T-cell (primary cell): ENCODE measurements around the gene SETBP1. TPM values are rescaled to one million over a fixed set of nuclear protein-coding genes. Genes with fewer than 3 reads are reported as not detected.

ENCODE experiments used
- ATAC-seq, 4 experiments: fragments of 200-7000 bp in 3 of 4; fragments of 150-1000 bp in 1 of 4; cut with Tn5 transposase; replicated peaks in 1 of 4; 1 replicate in 3 of 4; 2 replicates in 1 of 4; pipeline ENCODE4 v1.10.0; 2021; ENCODE audit warnings: moderate library complexity in 3 of 4, mild to moderate bottlenecking in 2 of 4, moderate number of reproducible peaks in 1 of 4
- CTCF ChIA-PET, 2 donors: fragments of 300-600 bp; sonication (Branson Sonifier 250); formaldehyde crosslinking; loops; one replicate each; lab custom pipeline; 2022; ENCODE audit warnings: antibody characterized with exemption in 2 of 2; lab: Charles Lee
- POLR2A ChIA-PET, 2 donors: fragments of 300-600 bp; sonication (Branson Sonifier 250); formaldehyde crosslinking; loops; one replicate each; lab custom pipeline; 2022; ENCODE audit warnings: antibody characterized with exemption in 2 of 2; lab: Charles Lee
- DNase-seq, 35 experiments: peaks; one replicate each; pipeline versions ENCODE4 v3.0.0 to v3.0.0-alpha.2; 2013 to 2023
- H3K27ac ChIP-seq: one replicate; pipeline ENCODE4 v1.5.1; 2013; ENCODE audit warnings: low read length
- H3K27me3 ChIP-seq, 2 experiments: replicated peaks in 1 of 2; 1 replicate in 1 of 2; 2 replicates in 1 of 2; pipeline versions ENCODE4 v1.6.1 to v1.7.0; 2013; ENCODE audit warnings: low read length in 1 of 2, mixed read lengths in 1 of 2; ENCODE audit not compliant: control insufficient read depth in 2 of 2, insufficient read depth in 2 of 2; ENCODE audit errors: extremely low read depth in 1 of 2
- H3K36me3 ChIP-seq, 2 donors: 1 replicate in 1 of 2; 2 replicates in 1 of 2; pipeline versions ENCODE4 v1.6.1 to v1.7.0; 2013; ENCODE audit warnings: low read length in 1 of 2; ENCODE audit not compliant: control insufficient read depth in 2 of 2, insufficient read depth in 1 of 2; ENCODE audit errors: extremely low read depth in 1 of 2
- H3K4me1 ChIP-seq, 2 experiments: 1 replicate in 1 of 2; 2 replicates in 1 of 2; pipeline versions ENCODE4 v1.6.1 to v1.7.0; 2013; ENCODE audit warnings: low read length in 2 of 2, mixed read lengths in 1 of 2; ENCODE audit not compliant: insufficient read depth in 2 of 2, control insufficient read depth in 1 of 2; ENCODE audit errors: extremely low read depth in 1 of 2
- H3K4me3 ChIP-seq, 2 donors: 1 replicate in 1 of 2; 2 replicates in 1 of 2; pipeline versions ENCODE4 v1.5.1 to v1.7.0; 2013; ENCODE audit warnings: mild to moderate bottlenecking in 2 of 2, low read length in 1 of 2, moderate library complexity in 1 of 2; ENCODE audit not compliant: control insufficient read depth in 1 of 2; ENCODE audit errors: extremely low read depth in 1 of 2
- H3K9me3 ChIP-seq: 2 replicates; pipeline ENCODE4 v1.7.0; 2013
- H3K27ac Mint-ChIP-seq, 2 donors: one replicate each; pipeline ENCODE4 v1.8.0; 2020 to 2021; ENCODE audit warnings: mild to moderate bottlenecking in 2 of 2, mixed read lengths in 2 of 2
- H3K27me3 Mint-ChIP-seq, 2 donors: one replicate each; pipeline ENCODE4 v1.8.0; 2021 to 2022; ENCODE audit warnings: mixed read lengths in 2 of 2
- H3K36me3 Mint-ChIP-seq: one replicate; pipeline ENCODE4 v1.8.0; 2021; ENCODE audit warnings: mixed read lengths
- H3K4me1 Mint-ChIP-seq, 3 donors: one replicate each; pipeline ENCODE4 v1.8.0; 2020 to 2022; ENCODE audit warnings: mixed read lengths in 3 of 3, mild to moderate bottlenecking in 1 of 3
- H3K4me3 Mint-ChIP-seq, 3 donors: one replicate each; pipeline ENCODE4 v1.8.0; 2020 to 2022; ENCODE audit warnings: mild to moderate bottlenecking in 3 of 3, mixed read lengths in 3 of 3, moderate library complexity in 3 of 3
- H3K9me3 Mint-ChIP-seq, 3 donors: one replicate each; pipeline ENCODE4 v1.8.0; 2020 to 2022; ENCODE audit warnings: mixed read lengths in 3 of 3
- WGBS: methylation state at CpG from one replicate; pipeline ENCODE4 v1.1.5; 2013; ENCODE audit warnings: missing lambda C conversion rate; ENCODE audit not compliant: insufficient coverage; 5-methylcytosine and 5-hydroxymethylcytosine counted together
- total RNA-seq, 35 experiments: library from RNA in 6 of 35; stranded (reverse) in 6 of 35; fragments of 120-200 nt in 1 of 35; gene quantifications; one replicate each; pipeline versions ENCODE4 v1.2.1 to v1.2.4 and lab custom pipeline; 2013 to 2026

The SETBP1 gene
- total RNA-seq, 5 donors from 2014 or later (not counting 1 experiment from before 2014, with no cell fraction given): 1.6 to 5.7 (median 3.2) TPM

DNA sequence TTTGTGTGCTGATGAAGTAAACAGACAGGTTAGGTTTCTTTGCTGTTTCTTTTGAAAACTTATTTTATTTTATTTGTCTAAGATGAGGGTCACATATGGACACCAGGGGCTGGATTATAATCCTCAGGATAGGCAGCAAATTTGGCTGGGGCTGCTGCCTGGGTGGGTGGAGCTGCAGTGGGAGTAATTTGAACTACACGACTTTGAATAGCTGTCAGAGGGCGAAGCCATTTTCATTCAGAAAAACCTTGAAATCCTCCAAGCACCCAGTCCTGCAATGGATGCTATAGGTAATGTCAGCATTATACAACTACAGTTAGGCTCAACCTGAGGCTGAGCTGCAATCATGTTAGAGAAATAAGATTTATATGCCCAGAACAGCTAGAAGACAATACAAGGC lies 16.6 kb downstream of the SETBP1 start:
- Mint-ChIP-seq H3K36me3 (no peaks in the 10 kb centered on the region), H3K27ac (no peak overlapping the region), H3K27me3 (peaks cover 0 to 3% of the 10 kb centered on the region in 2 donors), H3K4me1 (peaks cover 4 to 6% (median 5%) of the 10 kb centered on the region in 3 donors), H3K9me3 (no peaks in the 10 kb centered on the region), H3K4me3 (no peak overlapping the region)
- H3K4me1 ChIP-seq: peaks cover 0 to 13% of the 10 kb centered on the region in 2 experiments
- DNase-seq (no peak), ATAC-seq (no peak)
- H3K4me3 ChIP-seq: no peak overlapping the region
- WGBS: no CpG with 5 or more reads among the region's 2 CpGs
- POLR2A ChIA-PET: no interaction called here
- H3K36me3 ChIP-seq: no peaks in the 10 kb centered on the region
- no peak overlapping the region for H3K27ac ChIP-seq
- H3K9me3 ChIP-seq: no peaks in the 10 kb centered on the region
- H3K27me3 ChIP-seq: no peaks in the 10 kb centered on the region
- CTCF ChIA-PET: no interaction called here

- Histone ChIP-seq H3K36me3 (no peaks in the 10 kb centered on the region), H3K9me3 (no peaks in the 10 kb centered on the region), H3K27me3 (no peaks in the 10 kb centered on the region), H3K4me1 (peaks cover 0 to 13% of the 10 kb centered on the region in 2 experiments), H3K27ac (no peak overlapping the region), H3K4me3 (no peak overlapping the region)
- Mint-ChIP-seq H3K36me3 (no peaks in the 10 kb centered on the region), H3K27ac (no peak overlapping the region), H3K9me3 (no peaks in the 10 kb centered on the region), H3K27me3 (peaks cover 0 to 3% of the 10 kb centered on the region in 2 donors), H3K4me3 (no peak overlapping the region), H3K4me1 (peaks cover 4 to 6% (median 5%) of the 10 kb centered on the region in 3 donors)
- ATAC-seq (no peak), DNase-seq (no peak)
- CTCF ChIA-PET: no interaction called here
- 36% methylated on average over 4 of the region's 5 CpGs for WGBS
- POLR2A ChIA-PET: no interaction called here
These were observed 17.8 kb downstream of the SETBP1 start for GRCh38 chr18:44698518-44698917.

GRCh38 chr18:44699572-44700261 lies 19.0 kb downstream of the SETBP1 start:
- H3K4me3 Mint-ChIP-seq: no peak overlapping the region
- H3K27ac Mint-ChIP-seq: no peak overlapping the region
- Histone ChIP-seq H3K4me3 (no peak overlapping the region), H3K36me3 (no peaks in the 10 kb centered on the region), H3K27me3 (no peaks in the 10 kb centered on the region), H3K9me3 (no peaks in the 10 kb centered on the region), H3K4me1 (peaks cover 0 to 13% of the 10 kb centered on the region in 2 experiments), H3K27ac (peak overlapping the region; percentile 2)
- H3K4me1 Mint-ChIP-seq: peaks cover 4 to 6% (median 5%) of the 10 kb centered on the region in 3 donors
- H3K9me3 Mint-ChIP-seq: no peaks in the 10 kb centered on the region
- POLR2A ChIA-PET: no interaction called here
- DNase-seq: no peak
- WGBS: 82% methylated on average over 9 of the region's 10 CpGs
- ATAC-seq: no peak
- H3K36me3 Mint-ChIP-seq: no peaks in the 10 kb centered on the region
- H3K27me3 Mint-ChIP-seq: peaks cover 0 to 3% of the 10 kb centered on the region in 2 donors
- CTCF ChIA-PET: interaction anchor here in 1 of 2 donors (0.6 kb wide), 1 partner anchor 179 kb away, joined by 3 read pairs; no protein-coding TSS in a partner anchor

DNA sequence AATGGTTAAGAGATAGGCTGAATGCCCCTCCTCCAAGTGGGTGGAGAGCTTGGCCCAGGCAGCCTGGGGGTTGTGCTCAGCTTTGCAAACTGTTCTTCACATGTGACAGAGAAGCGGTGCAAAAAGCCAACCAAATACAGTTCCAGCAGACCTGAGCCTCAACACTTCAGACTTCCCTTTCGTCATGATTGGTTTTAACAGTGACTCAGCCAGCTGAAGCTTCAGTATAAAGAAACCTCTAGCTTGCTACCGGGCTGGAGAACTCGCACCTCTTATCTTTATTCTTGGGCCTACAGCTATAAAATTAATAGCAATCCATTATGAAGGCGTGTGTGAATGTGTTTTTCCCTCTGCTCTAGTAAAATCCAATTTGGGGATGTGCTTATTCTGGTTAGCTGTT lies 20.0 kb downstream of the SETBP1 start:
- H3K27ac Mint-ChIP-seq: no peak overlapping the region
- no peak overlapping the region for H3K4me3 Mint-ChIP-seq
- no CpG with 5 or more reads among the region's 5 CpGs for WGBS
- ChIA-PET CTCF (no interaction called here), POLR2A (interaction anchor here in 1 of 2 donors (0.6 kb wide), 1 partner anchor 21 kb away, joined by 14 read pairs; no protein-coding TSS in a partner anchor)
- peaks cover 4 to 6% (median 5%) of the 10 kb centered on the region in 3 donors for H3K4me1 Mint-ChIP-seq
- no peaks in the 10 kb centered on the region for H3K27me3 ChIP-seq
- no peak overlapping the region for H3K4me3 ChIP-seq
- H3K4me1 ChIP-seq: peaks cover 0 to 13% of the 10 kb centered on the region in 2 experiments
- no peaks in the 10 kb centered on the region for H3K36me3 ChIP-seq
- H3K27me3 Mint-ChIP-seq: peaks cover 0 to 3% of the 10 kb centered on the region in 2 donors
- DNase-seq (peak in 19 of 35 experiments; percentile 3 to 62 (median 28)), ATAC-seq (peak in 3 of 4 experiments; percentile 13 to 61 (median 55))
- H3K9me3 ChIP-seq: no peaks in the 10 kb centered on the region
- H3K9me3 Mint-ChIP-seq: no peaks in the 10 kb centered on the region
- no peaks in the 10 kb centered on the region for H3K36me3 Mint-ChIP-seq
- peak overlapping the region; percentile 60 for H3K27ac ChIP-seq

- peak overlapping the region; percentile 60 for H3K27ac ChIP-seq
- 100% methylated on average over 4 of the region's 10 CpGs for WGBS
- no peak for ATAC-seq
These were observed 20.5 kb downstream of the SETBP1 start for GRCh38 chr18:44701227-44701626.

DNA sequence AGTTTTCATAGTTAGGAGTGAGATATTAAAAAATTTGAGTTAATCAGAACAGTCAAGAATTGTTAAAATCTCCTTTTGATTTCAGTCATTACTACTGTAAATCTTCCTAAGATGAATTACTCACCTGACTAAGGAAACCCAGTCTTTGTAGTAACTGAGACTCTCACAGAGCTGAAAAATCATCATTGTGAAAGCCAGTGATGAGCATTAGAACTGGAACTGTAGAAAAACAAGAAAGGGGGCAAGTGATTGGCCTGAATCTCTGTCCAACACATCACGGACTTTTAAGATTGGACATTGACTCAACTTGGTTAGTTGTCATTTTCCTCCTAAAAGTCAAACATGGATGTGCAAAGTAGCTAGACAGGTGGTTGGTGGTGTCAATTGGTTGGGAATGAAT lies 21.9 kb downstream of the SETBP1 start:
- Histone ChIP-seq H3K4me3 (no peak overlapping the region), H3K36me3 (no peaks in the 10 kb centered on the region), H3K9me3 (no peaks in the 10 kb centered on the region), H3K4me1 (peaks cover 0 to 13% of the 10 kb centered on the region in 2 experiments), H3K27ac (no peak overlapping the region), H3K27me3 (no peaks in the 10 kb centered on the region)
- CTCF ChIA-PET: no interaction called here
- no peaks in the 10 kb centered on the region for H3K36me3 Mint-ChIP-seq
- no peaks in the 10 kb centered on the region for H3K9me3 Mint-ChIP-seq
- DNase-seq (no peak), ATAC-seq (no peak)
- no peak overlapping the region for H3K27ac Mint-ChIP-seq
- POLR2A ChIA-PET: no interaction called here
- no peak overlapping the region for H3K4me3 Mint-ChIP-seq
- 67% methylated on average over 1 of the region's 1 CpG for WGBS
- peaks cover 4 to 6% (median 5%) of the 10 kb centered on the region in 3 donors for H3K4me1 Mint-ChIP-seq
- peaks cover 0 to 10% of the 10 kb centered on the region in 2 donors for H3K27me3 Mint-ChIP-seq

More at GRCh38 chr18:44701227-44701626, 20.5 kb downstream of the SETBP1 start:
- H3K4me1 ChIP-seq: peaks cover 0 to 13% of the 10 kb centered on the region in 2 experiments
- no peak overlapping the region for H3K4me3 ChIP-seq
- no peak for DNase-seq
- H3K9me3 Mint-ChIP-seq: no peaks in the 10 kb centered on the region
- H3K27me3 ChIP-seq: no peaks in the 10 kb centered on the region
- H3K9me3 ChIP-seq: no peaks in the 10 kb centered on the region
- no peaks in the 10 kb centered on the region for H3K36me3 Mint-ChIP-seq
- H3K27me3 Mint-ChIP-seq: peaks cover 0 to 3% of the 10 kb centered on the region in 2 donors
- ChIA-PET POLR2A (no interaction called here), CTCF (no interaction called here)
- H3K27ac Mint-ChIP-seq: no peak overlapping the region
- H3K36me3 ChIP-seq: no peaks in the 10 kb centered on the region
- H3K4me3 Mint-ChIP-seq: no peak overlapping the region
- peaks cover 4 to 6% (median 5%) of the 10 kb centered on the region in 3 donors for H3K4me1 Mint-ChIP-seq
